HG03095 (cell line): ENCODE results near the gene TLL2.

Source experiments
- ATAC-seq: cut with Tn5 transposase; IDR thresholded peaks from one replicate; pipeline ENCODE4 v1.9.1; 2021; ENCODE audit warnings: moderate library complexity; ENCODE audit not compliant: unreplicated experiment

TLL2 gene

DNA sequence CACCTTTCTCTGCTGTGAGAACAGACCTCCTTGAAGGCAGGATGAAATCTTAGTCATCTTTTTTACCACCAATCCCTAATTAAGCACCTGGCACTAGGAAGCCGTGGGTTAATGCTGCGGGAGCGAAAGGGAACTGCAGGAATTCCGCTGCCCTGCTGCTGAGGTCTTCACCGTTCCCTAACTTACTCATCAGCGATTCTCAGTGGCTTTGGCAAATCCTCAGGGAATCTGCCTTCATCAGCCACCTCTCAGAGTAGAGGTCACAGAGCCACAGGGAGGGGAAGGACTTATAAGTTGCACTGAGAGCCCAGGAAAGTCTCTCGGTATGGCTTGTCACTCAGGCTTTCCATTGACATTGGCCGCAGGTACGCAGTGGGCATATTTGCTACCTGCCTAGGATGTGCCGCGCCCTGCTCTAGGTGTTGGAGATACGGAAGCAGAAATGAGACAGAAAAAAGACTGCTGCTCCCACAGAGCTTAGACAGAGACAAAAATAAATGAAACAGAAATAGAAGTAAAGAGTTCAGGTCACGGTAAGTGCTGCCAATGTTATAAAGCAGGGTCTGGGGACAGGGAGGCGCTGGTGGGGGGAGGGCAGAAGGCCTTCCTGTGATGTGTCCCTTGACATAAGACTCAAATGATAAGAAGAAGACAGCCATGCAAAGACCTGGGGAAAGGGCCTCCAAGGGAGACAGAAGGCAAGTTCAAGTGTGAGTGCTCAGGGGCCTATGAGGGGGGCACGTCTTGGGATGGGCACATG is 82.3 kb downstream of the TLL2 start:
- no peak for ATAC-seq

DNA sequence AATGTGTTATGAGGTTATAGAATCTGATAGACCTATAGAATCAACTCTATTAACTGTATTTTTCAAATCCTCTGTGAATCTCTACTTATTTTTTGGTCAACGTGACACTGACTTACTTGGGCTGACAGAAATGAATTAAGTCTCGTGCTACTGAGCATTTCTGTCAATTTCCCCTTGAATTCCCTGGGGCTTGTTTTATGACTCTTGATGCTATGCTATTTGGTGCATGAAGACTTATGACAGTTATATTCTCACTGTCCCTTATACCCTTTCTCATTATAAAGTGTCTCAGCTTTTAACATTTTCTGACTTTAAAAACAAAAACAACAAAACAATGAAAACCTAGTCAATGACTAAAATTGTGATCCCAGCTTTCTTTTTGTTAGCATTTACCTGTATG is 86.4 kb downstream of the TLL2 start:
- ATAC-seq = no peak

DNA sequence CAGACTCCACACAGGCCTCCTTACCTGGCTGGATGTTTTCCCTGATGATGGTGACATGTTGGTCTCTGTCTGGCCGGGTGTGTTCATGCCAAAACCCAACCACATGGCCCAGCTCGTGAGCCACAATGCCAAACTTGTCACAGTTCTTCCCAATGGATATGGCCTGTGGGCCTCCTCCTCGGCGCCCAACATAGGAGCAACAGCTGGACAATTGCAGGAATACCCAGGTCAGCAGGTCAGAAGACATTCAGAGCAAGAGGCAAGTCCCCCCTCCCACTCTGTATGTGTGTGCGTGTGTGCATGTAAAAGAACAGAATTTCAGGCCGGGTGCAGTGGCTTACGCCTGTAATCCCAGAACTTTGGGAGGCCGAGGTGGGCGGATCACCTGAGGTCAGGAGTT is 91.2 kb downstream of the TLL2 start:
- ATAC-seq = no peak

DNA sequence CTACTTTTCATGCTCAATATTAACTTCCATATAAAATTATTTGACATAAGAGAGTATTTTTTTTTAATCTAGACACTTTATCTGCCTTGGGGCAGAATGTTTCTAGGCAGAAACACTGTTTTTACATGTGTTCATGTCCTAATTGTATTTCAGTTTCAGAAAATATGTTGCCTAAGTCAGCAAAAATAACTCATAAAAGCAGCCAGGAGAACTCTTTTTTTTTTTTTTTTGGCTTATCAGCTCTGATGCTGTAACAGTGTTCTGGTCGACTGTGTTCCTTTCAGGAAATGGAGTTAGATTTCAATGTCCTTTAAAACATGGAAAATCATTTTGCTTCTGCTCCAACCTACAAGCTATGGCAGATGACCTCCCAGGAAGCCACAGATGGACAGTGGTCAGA is 91.7 kb downstream of the TLL2 start:
- ATAC-seq = no peak

DNA sequence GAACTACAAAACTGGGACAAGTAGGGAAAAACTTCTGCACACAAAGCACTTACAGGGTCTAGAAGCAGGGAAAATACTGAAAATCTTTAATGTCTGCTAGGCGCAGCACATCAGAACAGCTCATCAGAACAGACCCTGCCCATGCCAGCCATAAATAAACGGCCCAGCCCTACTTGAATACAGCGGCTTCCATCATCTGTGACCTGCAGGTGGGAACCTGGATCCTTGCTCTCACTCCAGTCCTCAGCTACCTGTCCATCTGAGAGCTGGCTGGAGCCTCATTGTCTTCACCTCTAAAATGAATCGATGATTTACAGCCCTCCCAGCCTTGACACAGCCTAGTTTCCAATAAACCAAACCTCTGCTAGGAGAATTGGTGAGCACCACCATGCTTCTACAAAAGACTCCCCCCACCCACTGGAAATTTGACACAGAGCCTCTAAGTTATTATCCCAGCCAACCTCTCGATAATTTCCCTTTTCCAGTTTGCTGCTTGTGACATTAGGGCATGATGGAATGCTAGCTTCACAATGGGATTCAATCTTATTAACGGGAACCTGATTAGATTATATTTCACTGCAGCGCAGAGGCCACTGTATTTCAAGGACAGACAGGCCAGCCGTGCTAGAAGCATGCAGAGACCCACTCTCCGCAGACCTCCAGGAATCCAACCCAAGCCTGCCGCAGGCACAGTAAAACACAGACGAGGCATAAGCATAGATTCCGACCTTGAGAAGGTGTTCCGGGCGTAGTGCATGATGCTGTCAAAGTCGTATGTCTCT is 93.3 kb downstream of the TLL2 start:
- ATAC-seq = no peak

DNA sequence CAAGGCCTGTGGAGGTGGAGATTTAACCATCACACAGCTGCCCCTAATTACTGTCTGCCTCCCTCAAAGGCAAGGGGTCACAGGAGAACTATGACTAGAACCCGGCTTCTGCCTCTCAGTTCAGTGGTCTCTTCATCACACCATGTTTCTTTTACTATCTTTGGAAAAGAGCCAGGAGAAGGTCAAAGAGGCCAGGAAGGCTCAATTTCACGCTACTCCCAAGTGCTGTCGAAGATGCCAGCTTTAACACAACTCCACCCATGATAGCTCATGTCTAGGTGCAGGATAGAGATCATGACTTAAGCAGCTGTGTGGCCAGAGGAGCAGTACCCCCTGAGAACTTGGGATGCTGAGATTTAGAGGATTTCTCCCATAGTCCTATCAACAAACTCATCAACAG is 94.4 kb downstream of the TLL2 start:
- ATAC-seq = no peak

DNA sequence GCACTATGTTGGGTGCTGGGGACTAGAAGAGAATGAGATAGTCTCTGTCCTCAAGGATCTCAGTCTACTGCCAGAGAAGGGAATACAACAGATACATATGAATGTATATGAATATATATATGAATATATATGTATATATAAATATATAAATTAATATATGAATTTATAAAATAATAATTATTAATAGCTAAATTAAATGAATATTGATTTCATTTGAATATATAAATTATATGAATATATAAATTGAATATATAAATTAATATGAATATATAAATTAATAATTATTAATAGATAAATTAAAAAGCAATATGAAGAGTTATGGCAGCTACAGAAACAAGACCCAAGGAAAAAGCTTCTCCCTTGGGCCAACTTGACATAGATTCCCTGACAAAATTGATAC is 95.1 kb downstream of the TLL2 start:
- no peak for ATAC-seq

DNA sequence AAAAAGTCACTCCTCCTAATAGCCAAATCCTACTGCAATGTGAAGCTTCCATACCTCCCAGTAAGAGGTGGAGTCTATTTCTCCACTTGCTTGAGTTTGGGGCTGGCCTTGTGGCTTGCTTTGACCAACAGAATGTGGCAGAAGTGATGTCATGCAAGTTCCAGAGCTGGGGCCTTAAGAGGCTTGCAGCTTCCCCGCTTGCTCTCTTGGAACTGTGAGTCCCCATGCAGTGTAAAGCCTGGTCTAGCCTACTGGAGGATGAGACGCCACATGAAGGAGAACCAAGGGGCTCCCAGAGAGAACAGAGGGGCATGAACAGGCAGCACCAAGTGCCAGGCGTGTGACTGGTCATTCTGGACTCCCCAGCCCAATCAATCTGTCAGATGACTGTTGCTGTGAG is 96.3 kb downstream of the TLL2 start:
- ATAC-seq = no peak

DNA sequence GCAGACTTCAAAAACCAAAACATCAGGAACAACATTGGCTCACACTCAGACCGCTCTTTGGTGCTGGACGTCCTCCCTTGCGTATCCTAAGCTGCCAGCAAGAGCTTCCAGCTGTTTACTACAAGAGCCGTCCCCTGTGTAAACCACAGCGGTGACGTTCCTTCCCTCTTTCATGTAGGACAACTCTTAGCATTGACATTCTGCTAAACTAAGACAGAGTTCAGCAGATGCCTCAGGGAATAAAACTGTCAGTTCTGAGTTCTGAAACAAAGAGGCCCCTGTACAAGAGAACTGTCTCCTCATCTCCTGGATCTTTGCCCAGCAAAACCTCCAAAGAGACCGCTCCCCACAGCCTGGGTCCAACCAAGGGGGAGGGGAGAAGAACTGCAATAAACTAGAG is 97.1 kb downstream of the TLL2 start:
- ATAC-seq = no peak

DNA sequence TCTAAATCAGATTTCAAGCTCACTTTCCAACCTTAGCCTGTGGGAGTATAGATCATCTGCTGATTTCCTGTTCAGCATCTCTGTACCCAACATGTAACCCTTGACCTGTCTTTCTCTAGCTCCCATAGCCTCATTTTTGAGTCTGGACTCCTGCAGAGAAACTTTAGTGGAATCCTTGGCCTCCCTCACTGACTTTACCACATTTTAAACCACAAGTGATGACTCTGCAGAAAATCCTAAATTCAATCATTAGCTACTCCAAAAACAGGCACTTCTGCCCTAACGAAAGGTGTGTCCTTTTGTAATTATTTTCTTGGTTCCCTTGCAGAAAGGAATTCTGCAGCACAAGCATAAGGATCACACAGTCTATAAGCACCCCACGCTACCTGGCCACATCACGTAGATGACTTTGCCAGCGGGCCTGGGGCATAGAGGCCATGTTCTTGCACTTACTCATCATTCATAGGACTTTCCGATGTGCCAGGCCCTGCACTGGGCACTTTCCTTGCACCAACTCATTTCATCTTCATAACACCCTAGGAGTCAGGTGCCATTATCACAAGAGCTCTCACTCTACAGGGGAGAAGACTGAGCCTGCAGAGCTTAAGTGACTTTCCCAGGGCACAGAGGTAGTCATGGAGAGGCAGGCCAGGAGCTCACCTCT is 97.7 kb downstream of the TLL2 start:
- no peak for ATAC-seq

DNA sequence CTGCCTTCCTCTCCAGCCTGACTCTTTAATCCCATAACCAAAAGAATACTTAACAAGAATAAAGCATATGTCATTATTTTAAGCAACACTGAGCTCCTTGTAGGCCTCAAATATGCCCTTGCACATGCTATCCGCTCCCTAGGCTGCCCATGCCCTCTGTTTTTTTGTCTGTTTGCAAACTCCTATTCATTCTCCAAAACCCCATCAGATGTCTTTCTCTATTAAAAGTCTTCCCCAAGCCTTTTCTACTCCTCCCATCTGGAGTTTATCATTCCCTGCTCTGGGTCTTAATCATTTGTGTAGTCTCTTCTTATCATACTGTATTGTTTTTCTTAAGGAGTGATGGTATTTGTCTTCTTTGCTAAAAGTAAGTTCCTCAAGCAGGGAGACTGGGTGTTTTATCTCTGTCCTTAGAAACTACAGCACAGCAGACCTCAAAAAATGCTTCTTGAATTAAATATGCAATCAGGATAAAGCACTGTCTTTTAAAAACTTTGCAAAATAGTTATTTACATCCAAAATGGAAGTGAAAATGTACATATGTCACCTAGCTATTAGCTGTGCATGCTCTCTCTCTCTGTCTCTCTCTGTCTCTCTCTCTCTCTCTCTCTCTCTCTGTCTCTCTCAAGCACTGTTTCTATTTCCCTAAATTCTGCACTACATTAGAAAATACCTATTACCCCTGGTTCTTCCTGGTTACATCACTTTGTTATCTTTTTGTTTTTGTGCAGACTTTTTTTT is 98.4 kb downstream of the TLL2 start:
- ATAC-seq = no peak

DNA sequence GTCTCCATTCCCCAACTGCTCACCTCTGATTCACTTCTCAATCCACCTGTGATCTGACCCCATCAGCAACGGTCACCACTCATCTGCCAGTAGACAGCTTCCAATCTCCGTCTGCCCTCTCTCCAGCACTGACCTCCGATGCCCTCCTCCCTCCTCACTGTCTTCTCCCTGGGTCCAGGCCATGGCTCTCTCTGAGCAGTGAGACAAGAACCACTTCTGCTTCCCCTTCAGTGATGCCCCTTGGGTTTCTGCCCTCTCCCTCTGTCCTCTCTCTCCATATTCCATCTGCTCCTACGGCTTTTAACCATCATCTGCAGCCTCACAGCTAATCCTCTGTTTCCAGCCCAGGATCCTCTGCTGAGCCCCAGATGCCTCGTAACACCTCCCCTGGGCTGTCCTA is 99.4 kb downstream of the TLL2 start:
- ATAC-seq = no peak

DNA sequence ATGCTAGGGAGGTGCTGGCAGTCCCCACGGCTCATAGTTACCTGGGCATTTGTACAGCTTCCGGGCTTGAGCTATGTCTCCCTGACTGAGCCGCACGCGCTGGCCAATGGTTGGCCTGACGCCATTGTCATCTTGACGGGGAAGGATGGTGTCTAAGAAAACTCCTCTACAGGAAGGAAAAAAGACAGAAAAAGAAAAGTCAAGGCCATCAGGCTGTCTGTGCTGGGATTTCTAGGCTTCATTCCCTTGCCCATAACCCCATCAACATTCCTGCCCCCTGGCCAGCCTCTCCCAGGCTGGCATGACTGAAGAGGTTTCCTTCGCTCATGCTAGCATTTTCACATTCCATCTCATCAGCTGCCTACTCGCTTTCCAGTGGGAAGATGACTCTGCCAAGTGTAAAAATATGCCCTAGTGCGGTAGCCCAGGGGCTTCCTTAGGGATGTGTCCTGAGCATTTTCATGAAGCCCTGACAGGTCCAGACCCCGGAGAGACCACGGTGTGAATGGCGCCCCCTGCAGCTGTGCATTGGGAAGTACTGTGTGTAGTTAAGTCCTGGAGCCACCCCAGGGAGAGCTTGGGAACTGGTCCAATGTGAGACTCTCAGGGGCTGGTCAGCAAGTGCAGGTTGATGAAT is 100.5 kb downstream of the TLL2 start:
- ATAC-seq = no peak

DNA sequence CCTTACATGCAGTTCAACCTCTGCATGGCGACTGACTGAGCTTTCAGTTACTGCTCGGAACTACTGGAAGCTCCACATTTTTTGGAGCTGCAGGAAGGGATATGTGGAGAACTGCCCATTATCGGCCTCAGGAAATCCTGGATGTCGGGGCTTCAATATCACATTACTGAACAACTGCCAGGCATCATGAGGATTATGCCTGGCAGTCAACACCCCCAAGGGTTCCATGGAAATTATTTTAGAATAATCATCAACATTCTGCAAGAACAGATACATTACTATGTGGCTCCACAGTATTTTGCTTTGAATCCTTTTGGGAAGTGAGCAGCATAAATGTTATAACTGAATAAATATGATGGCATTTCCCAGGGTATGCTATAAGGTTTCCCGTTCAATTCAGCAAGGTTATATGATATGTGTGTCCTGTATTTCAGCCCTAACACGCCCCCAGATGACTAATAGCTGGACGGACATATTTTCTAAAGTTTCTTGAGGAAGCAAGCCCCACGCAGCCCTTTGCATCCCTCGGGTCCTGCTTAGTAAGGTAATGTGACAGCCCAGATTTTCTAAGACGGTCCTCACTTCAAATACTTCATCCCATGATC is 101.9 kb downstream of the TLL2 start:
- ATAC-seq = no peak

DNA sequence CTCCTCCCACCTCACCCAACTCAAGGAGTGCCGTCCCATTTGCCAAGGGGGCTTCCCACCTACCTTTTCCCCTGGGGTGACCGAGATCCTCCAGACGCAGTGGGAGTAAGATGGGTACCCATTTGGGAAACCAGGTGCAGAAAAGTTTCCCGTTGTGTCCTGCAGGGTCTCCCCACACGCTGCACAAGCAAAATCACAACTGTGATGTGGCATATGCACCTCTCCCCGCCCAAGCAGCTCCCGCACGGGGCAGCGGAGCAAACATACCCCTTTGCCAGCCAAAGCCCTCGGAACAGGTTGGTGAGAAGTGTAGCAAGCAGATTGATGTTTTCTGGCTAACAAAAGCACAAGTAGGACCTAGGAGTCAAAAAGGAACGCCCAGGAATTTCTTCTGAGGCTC is 103.4 kb downstream of the TLL2 start:
- ATAC-seq = no peak

DNA sequence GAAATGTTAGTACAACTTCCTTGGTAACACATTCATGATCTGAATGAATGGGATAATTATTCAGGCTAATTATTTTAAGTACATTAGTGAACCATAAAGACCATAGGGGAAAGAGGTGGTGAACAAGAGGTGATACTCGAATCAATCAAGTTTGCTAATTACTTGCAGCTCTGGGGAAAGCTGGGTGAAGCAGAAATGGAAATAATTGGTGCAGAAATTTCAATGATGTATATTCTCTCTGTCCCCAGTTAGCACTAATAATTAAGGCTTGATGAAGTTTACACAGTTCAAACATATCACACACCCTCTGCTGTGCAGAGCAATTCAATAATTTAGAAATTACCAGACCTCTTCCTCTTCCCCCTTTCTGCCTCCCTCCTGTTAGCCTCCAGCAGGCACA is 105.5 kb downstream of the TLL2 start:
- ATAC-seq = no peak

DNA sequence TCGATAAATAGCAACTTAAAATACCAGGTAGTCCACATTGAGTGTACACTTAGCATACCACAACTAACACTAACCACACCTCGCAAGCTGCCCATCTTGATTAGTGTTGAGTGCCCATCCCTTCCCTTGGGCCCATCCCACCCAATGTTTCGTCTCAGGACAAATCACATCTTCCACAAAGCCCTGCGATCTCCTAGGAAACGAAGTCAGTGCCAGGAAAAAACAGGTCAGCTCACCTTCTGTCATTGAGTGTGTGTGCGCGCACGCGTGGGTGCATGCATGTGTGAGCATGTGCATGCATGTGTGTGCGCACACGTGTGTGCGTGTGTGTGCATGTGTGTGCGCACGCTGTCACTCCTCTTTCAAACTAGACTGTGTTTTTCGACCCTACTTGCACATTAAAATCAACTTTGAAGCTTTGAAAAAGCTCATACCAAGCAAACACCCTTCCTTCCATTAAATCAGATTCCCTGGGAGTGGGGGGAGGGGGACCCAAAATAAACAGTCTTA is 106.1 kb downstream of the TLL2 start:
- no peak for ATAC-seq

DNA sequence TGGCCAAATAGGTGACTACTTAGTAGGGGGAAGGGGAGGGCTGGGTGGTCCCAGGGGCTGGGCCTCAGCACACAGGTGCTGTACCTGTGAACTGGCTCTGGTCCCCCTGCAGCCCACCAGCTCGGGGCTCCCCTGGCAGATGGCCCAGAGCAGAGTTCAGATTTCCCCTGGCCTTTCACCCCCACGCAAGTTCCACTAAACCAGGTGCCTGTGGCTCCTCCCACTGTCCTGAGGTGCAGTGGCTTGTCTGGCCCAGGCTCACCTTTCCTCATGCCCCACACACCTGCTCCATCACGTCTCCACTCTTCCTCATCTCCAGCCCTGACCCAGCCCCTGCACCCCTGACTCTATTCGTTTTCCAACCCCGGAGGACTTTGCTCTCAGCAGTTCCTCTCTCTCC is 107.6 kb downstream of the TLL2 start:
- ATAC-seq = no peak

DNA sequence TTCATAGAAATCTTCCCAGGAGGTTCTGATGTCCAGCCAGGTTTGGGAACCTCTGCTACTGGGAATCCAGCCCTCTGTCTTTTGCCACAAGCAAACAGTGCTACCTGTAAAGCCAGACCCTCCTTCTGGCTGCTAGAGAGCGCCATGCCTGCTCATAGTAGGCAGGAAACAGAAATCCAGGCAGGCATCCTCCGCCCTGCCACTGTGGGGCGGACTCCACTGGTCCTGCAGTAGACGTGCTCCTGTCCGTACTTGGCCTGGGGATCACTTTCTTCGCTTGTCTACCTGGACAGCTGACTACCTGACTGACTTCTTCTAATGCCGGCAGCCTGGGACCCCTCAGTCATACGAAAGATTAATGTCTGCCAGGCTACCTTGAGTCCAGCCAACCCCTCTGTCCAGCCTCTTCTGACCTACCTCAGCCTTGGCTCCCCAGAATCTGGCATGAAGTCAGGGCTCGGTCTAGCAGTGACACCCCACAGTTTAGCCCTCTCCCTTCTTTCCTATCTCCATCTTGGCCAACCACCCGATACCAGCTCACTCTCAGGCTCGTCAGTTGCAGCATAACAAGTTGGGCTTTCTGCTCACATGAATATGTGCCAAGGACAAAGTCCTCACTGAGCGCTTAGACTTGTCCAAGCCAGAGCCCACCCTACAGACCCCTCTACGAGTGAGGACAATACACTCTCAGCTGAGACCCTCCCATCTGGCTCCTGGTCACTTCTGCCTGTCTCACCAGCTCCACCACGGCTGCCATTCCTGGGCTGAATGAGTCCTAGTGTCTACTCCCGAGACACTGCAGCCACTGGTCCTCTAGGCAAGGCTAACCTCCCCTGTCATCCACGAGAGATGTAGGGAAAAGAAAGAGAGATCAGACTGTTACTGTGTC is 111.1 kb downstream of the TLL2 start:
- ATAC-seq = no peak
